ENCODE results near the gene PAQR8.

PAQR8 gene

GRCh38 chr6:52328729-52329128 is 33.2 kb upstream of the PAQR8 start:
- Histone ChIP-seq H3K36me3 (ENCODE audit: control insufficient read depth, insufficient read depth, low read length) (no peaks in the 10 kb centered on the region), H3K9me3 (ENCODE audit: control insufficient read depth, low read length) (no peaks in the 10 kb centered on the region), H3K27me3 (replicated peaks; ENCODE audit: control insufficient read depth, insufficient read depth, low read length, poor library complexity, severe bottlenecking) (no peaks in the 10 kb centered on the region), H3K4me3 (ENCODE audit: insufficient read depth, low read depth, low read length, poor library complexity, severe bottlenecking) (no peak overlapping the region), H3K4me1 (ENCODE audit: control insufficient read depth, insufficient read depth, low read length, poor library complexity, severe bottlenecking) (peaks cover 11% of the 10 kb centered on the region), H3K27ac (ENCODE audit: insufficient read depth, low read length, poor library complexity, severe bottlenecking) (no peak overlapping the region)
- no peak for DNase-seq

GRCh38 chr6:52330470-52330869 is 31.5 kb upstream of the PAQR8 start:
- H3K4me3 ChIP-seq (ENCODE audit: insufficient read depth, low read depth, low read length, poor library complexity, severe bottlenecking), result no peak overlapping the region
- H3K36me3 ChIP-seq (ENCODE audit: control insufficient read depth, insufficient read depth, low read length), result no peaks in the 10 kb centered on the region
- H3K9me3 ChIP-seq (ENCODE audit: control insufficient read depth, low read length), result no peaks in the 10 kb centered on the region
- peaks cover 23% of the 10 kb centered on the region for H3K4me1 ChIP-seq (ENCODE audit: control insufficient read depth, insufficient read depth, low read length, poor library complexity, severe bottlenecking)
- no peak overlapping the region for H3K27ac ChIP-seq (ENCODE audit: insufficient read depth, low read length, poor library complexity, severe bottlenecking)
- H3K27me3 ChIP-seq (replicated peaks; ENCODE audit: control insufficient read depth, insufficient read depth, low read length, poor library complexity, severe bottlenecking), result no peaks in the 10 kb centered on the region
- DNase-seq, result no peak

- Histone ChIP-seq H3K4me1 (ENCODE audit: control insufficient read depth, insufficient read depth, low read length, poor library complexity, severe bottlenecking) (peaks cover 29% of the 10 kb centered on the region), H3K36me3 (ENCODE audit: control insufficient read depth, insufficient read depth, low read length) (no peaks in the 10 kb centered on the region), H3K9me3 (ENCODE audit: control insufficient read depth, low read length) (no peaks in the 10 kb centered on the region), H3K4me3 (ENCODE audit: insufficient read depth, low read depth, low read length, poor library complexity, severe bottlenecking) (no peak overlapping the region), H3K27ac (ENCODE audit: insufficient read depth, low read length, poor library complexity, severe bottlenecking) (no peak overlapping the region), H3K27me3 (replicated peaks; ENCODE audit: control insufficient read depth, insufficient read depth, low read length, poor library complexity, severe bottlenecking) (no peaks in the 10 kb centered on the region)
- no peak for DNase-seq
Observed at GRCh38 chr6:52331793-52332457, 30.0 kb upstream of the PAQR8 start.

GRCh38 chr6:52333840-52334200 is 28.1 kb upstream of the PAQR8 start:
- DNase-seq, result no peak
- Histone ChIP-seq H3K27ac (ENCODE audit: insufficient read depth, low read length, poor library complexity, severe bottlenecking) (peak overlapping the region; percentile 51), H3K9me3 (ENCODE audit: control insufficient read depth, low read length) (no peaks in the 10 kb centered on the region), H3K4me3 (ENCODE audit: insufficient read depth, low read depth, low read length, poor library complexity, severe bottlenecking) (no peak overlapping the region), H3K27me3 (replicated peaks; ENCODE audit: control insufficient read depth, insufficient read depth, low read length, poor library complexity, severe bottlenecking) (no peaks in the 10 kb centered on the region), H3K4me1 (ENCODE audit: control insufficient read depth, insufficient read depth, low read length, poor library complexity, severe bottlenecking) (peaks cover 29% of the 10 kb centered on the region), H3K36me3 (ENCODE audit: control insufficient read depth, insufficient read depth, low read length) (no peaks in the 10 kb centered on the region)

GRCh38 chr6:52335576-52335975 is 26.4 kb upstream of the PAQR8 start:
- DNase-seq, result no peak
- Histone ChIP-seq H3K4me1 (ENCODE audit: control insufficient read depth, insufficient read depth, low read length, poor library complexity, severe bottlenecking) (peaks cover 29% of the 10 kb centered on the region), H3K36me3 (ENCODE audit: control insufficient read depth, insufficient read depth, low read length) (no peaks in the 10 kb centered on the region)

GRCh38 chr6:52336919-52337561 is 24.9 kb upstream of the PAQR8 start:
- Histone ChIP-seq H3K4me1 (ENCODE audit: control insufficient read depth, insufficient read depth, low read length, poor library complexity, severe bottlenecking) (peaks cover 29% of the 10 kb centered on the region), H3K36me3 (ENCODE audit: control insufficient read depth, insufficient read depth, low read length) (no peaks in the 10 kb centered on the region), H3K27me3 (replicated peaks; ENCODE audit: control insufficient read depth, insufficient read depth, low read length, poor library complexity, severe bottlenecking) (no peaks in the 10 kb centered on the region), H3K4me3 (ENCODE audit: insufficient read depth, low read depth, low read length, poor library complexity, severe bottlenecking) (no peak overlapping the region), H3K27ac (ENCODE audit: insufficient read depth, low read length, poor library complexity, severe bottlenecking) (no peak overlapping the region), H3K9me3 (ENCODE audit: control insufficient read depth, low read length) (no peaks in the 10 kb centered on the region)
- no peak for DNase-seq

More at GRCh38 chr6:52335576-52335975, 26.4 kb upstream of the PAQR8 start:
- Histone ChIP-seq H3K9me3 (ENCODE audit: control insufficient read depth, low read length) (no peaks in the 10 kb centered on the region), H3K4me3 (ENCODE audit: insufficient read depth, low read depth, low read length, poor library complexity, severe bottlenecking) (no peak overlapping the region), H3K27me3 (replicated peaks; ENCODE audit: control insufficient read depth, insufficient read depth, low read length, poor library complexity, severe bottlenecking) (no peaks in the 10 kb centered on the region), H3K27ac (ENCODE audit: insufficient read depth, low read length, poor library complexity, severe bottlenecking) (peak overlapping the region; percentile 29)

- Histone ChIP-seq H3K27ac (ENCODE audit: insufficient read depth, low read length, poor library complexity, severe bottlenecking) (no peak overlapping the region), H3K27me3 (replicated peaks; ENCODE audit: control insufficient read depth, insufficient read depth, low read length, poor library complexity, severe bottlenecking) (no peaks in the 10 kb centered on the region), H3K4me3 (ENCODE audit: insufficient read depth, low read depth, low read length, poor library complexity, severe bottlenecking) (no peak overlapping the region), H3K9me3 (ENCODE audit: control insufficient read depth, low read length) (no peaks in the 10 kb centered on the region), H3K4me1 (ENCODE audit: control insufficient read depth, insufficient read depth, low read length, poor library complexity, severe bottlenecking) (peaks cover 25% of the 10 kb centered on the region), H3K36me3 (ENCODE audit: control insufficient read depth, insufficient read depth, low read length) (no peaks in the 10 kb centered on the region)
- DNase-seq, result no peak
Observed at GRCh38 chr6:52337633-52338290, 24.2 kb upstream of the PAQR8 start.

GRCh38 chr6:52340603-52340880 is 21.4 kb upstream of the PAQR8 start:
- Histone ChIP-seq H3K27me3 (replicated peaks; ENCODE audit: control insufficient read depth, insufficient read depth, low read length, poor library complexity, severe bottlenecking) (no peaks in the 10 kb centered on the region), H3K4me3 (ENCODE audit: insufficient read depth, low read depth, low read length, poor library complexity, severe bottlenecking) (no peak overlapping the region), H3K36me3 (ENCODE audit: control insufficient read depth, insufficient read depth, low read length) (no peaks in the 10 kb centered on the region), H3K9me3 (ENCODE audit: control insufficient read depth, low read length) (no peaks in the 10 kb centered on the region), H3K27ac (ENCODE audit: insufficient read depth, low read length, poor library complexity, severe bottlenecking) (no peak overlapping the region), H3K4me1 (ENCODE audit: control insufficient read depth, insufficient read depth, low read length, poor library complexity, severe bottlenecking) (peaks cover 5% of the 10 kb centered on the region)
- no peak for DNase-seq

GRCh38 chr6:52341561-52342260 is 20.2 kb upstream of the PAQR8 start:
- Histone ChIP-seq H3K36me3 (ENCODE audit: control insufficient read depth, insufficient read depth, low read length) (no peaks in the 10 kb centered on the region), H3K4me3 (ENCODE audit: insufficient read depth, low read depth, low read length, poor library complexity, severe bottlenecking) (no peak overlapping the region), H3K27me3 (replicated peaks; ENCODE audit: control insufficient read depth, insufficient read depth, low read length, poor library complexity, severe bottlenecking) (no peaks in the 10 kb centered on the region), H3K9me3 (ENCODE audit: control insufficient read depth, low read length) (no peaks in the 10 kb centered on the region), H3K4me1 (ENCODE audit: control insufficient read depth, insufficient read depth, low read length, poor library complexity, severe bottlenecking) (no peaks in the 10 kb centered on the region), H3K27ac (ENCODE audit: insufficient read depth, low read length, poor library complexity, severe bottlenecking) (no peak overlapping the region)
- DNase-seq, result no peak

- no peak for DNase-seq
- H3K27ac ChIP-seq (ENCODE audit: insufficient read depth, low read length, poor library complexity, severe bottlenecking), result no peak overlapping the region
- no peaks in the 10 kb centered on the region for H3K36me3 ChIP-seq (ENCODE audit: control insufficient read depth, insufficient read depth, low read length)
- no peak overlapping the region for H3K4me3 ChIP-seq (ENCODE audit: insufficient read depth, low read depth, low read length, poor library complexity, severe bottlenecking)
- no peaks in the 10 kb centered on the region for H3K9me3 ChIP-seq (ENCODE audit: control insufficient read depth, low read length)
- H3K4me1 ChIP-seq (ENCODE audit: control insufficient read depth, insufficient read depth, low read length, poor library complexity, severe bottlenecking), result no peaks in the 10 kb centered on the region
- H3K27me3 ChIP-seq (replicated peaks; ENCODE audit: control insufficient read depth, insufficient read depth, low read length, poor library complexity, severe bottlenecking), result no peaks in the 10 kb centered on the region
Observed at GRCh38 chr6:52345311-52345710, 16.6 kb upstream of the PAQR8 start.

All from effector memory CD4-positive, alpha-beta T cell (primary cell).